Measurements from ENCODE around the gene ALCAM. TPM values are rescaled to one million over a fixed set of nuclear protein-coding genes. Genes with fewer than 3 reads are reported as not detected.

The ALCAM gene
- total RNA-seq, 2 experiments from 2014 or later = 47.7 to 51.3 TPM

GRCh38 chr3:105322570-105323273 is 44.0 kb upstream of the ALCAM start:
- intact Hi-C loops (cut with micrococcal nuclease; ENCODE audit: unreplicated experiment) = no loop called here
- DNase-seq (ENCODE audit: low spot score) = no peak
- H3K4me3 ChIP-seq (ENCODE audit: low read depth, low read length, poor library complexity, severe bottlenecking) = no peak overlapping the region
- H3K27ac ChIP-seq (ENCODE audit: low read depth, low read length, poor library complexity, severe bottlenecking) = no peak overlapping the region
- H3K9me3 ChIP-seq (ENCODE audit: low read length) = no peaks in the 10 kb centered on the region
- no peak overlapping the region for H2AFZ ChIP-seq (ENCODE audit: low read length)
- no peaks in the 10 kb centered on the region for H4K20me1 ChIP-seq (ENCODE audit: insufficient read depth, low read length)
- TF ChIP-seq EZH2phosphoT487 (IDR thresholded peaks at IDR 0.05; ENCODE audit: borderline replicate concordance, low read depth, low read length) (no peak), CTCF (conservative IDR thresholded peaks at IDR 0.05; ENCODE audit: low read length) (no peak)
- no peaks in the 10 kb centered on the region for H3K4me1 ChIP-seq (ENCODE audit: insufficient read depth, low read length, poor library complexity, severe bottlenecking)
- H3K79me2 ChIP-seq (ENCODE audit: insufficient read depth, low read depth, low read length) = no peaks in the 10 kb centered on the region
- H3K9me2 ChIP-seq (ENCODE audit: insufficient read depth, low read length) = no peaks in the 10 kb centered on the region
- BruUV-seq (replicated peaks) = no TSS peak
- ChIA-PET POLR2A (interaction anchor here (1.0 kb wide), 1 partner anchor 9 kb away, joined by 3 read pairs; no protein-coding TSS in a partner anchor), CTCF (ENCODE audit: unreplicated experiment) (no interaction called here)
- H3K4me2 ChIP-seq (ENCODE audit: low read length) = no peak overlapping the region
- H3K36me3 ChIP-seq (ENCODE audit: insufficient read depth, low read length) = no peaks in the 10 kb centered on the region

GRCh38 chr3:105323274-105323599 is 43.5 kb upstream of the ALCAM start:
- no peak overlapping the region for H3K27ac ChIP-seq (ENCODE audit: low read depth, low read length, poor library complexity, severe bottlenecking)
- ChIA-PET CTCF (ENCODE audit: unreplicated experiment) (no interaction called here), POLR2A (interaction anchor here (1.0 kb wide), 1 partner anchor 9 kb away, joined by 3 read pairs; no protein-coding TSS in a partner anchor)
- no peak overlapping the region for H3K4me2 ChIP-seq (ENCODE audit: low read length)
- intact Hi-C loops (cut with micrococcal nuclease; ENCODE audit: unreplicated experiment) = no loop called here
- H2AFZ ChIP-seq (ENCODE audit: low read length) = no peak overlapping the region
- no peaks in the 10 kb centered on the region for H3K9me3 ChIP-seq (ENCODE audit: low read length)
- no peaks in the 10 kb centered on the region for H3K36me3 ChIP-seq (ENCODE audit: insufficient read depth, low read length)
- no peak for DNase-seq (ENCODE audit: low spot score)
- TF ChIP-seq CTCF (conservative IDR thresholded peaks at IDR 0.05; ENCODE audit: low read length) (no peak), EZH2phosphoT487 (IDR thresholded peaks at IDR 0.05; ENCODE audit: borderline replicate concordance, low read depth, low read length) (no peak)
- no TSS peak for BruUV-seq (replicated peaks)
- no peak overlapping the region for H3K4me3 ChIP-seq (ENCODE audit: low read depth, low read length, poor library complexity, severe bottlenecking)
- H4K20me1 ChIP-seq (ENCODE audit: insufficient read depth, low read length) = no peaks in the 10 kb centered on the region
- no peaks in the 10 kb centered on the region for H3K4me1 ChIP-seq (ENCODE audit: insufficient read depth, low read length, poor library complexity, severe bottlenecking)
- no peaks in the 10 kb centered on the region for H3K79me2 ChIP-seq (ENCODE audit: insufficient read depth, low read depth, low read length)
- no peaks in the 10 kb centered on the region for H3K9me2 ChIP-seq (ENCODE audit: insufficient read depth, low read length)

GRCh38 chr3:105324951-105325350 is 41.8 kb upstream of the ALCAM start:
- Histone ChIP-seq H3K4me2 (ENCODE audit: low read length) (no peak overlapping the region), H3K4me1 (ENCODE audit: insufficient read depth, low read length, poor library complexity, severe bottlenecking) (no peaks in the 10 kb centered on the region), H3K36me3 (ENCODE audit: insufficient read depth, low read length) (no peaks in the 10 kb centered on the region), H3K9me3 (ENCODE audit: low read length) (no peaks in the 10 kb centered on the region), H3K27ac (ENCODE audit: low read depth, low read length, poor library complexity, severe bottlenecking) (no peak overlapping the region), H3K9me2 (ENCODE audit: insufficient read depth, low read length) (no peaks in the 10 kb centered on the region), H4K20me1 (ENCODE audit: insufficient read depth, low read length) (no peaks in the 10 kb centered on the region), H2AFZ (ENCODE audit: low read length) (no peak overlapping the region), H3K4me3 (ENCODE audit: low read depth, low read length, poor library complexity, severe bottlenecking) (no peak overlapping the region), H3K79me2 (ENCODE audit: insufficient read depth, low read depth, low read length) (no peaks in the 10 kb centered on the region)
- ChIA-PET CTCF (ENCODE audit: unreplicated experiment) (no interaction called here), POLR2A (interaction anchor here (0.5 to 0.7 kb wide), 2 partner anchors 17 to 475 kb away, joined by 3 to 4 read pairs; no protein-coding TSS in a partner anchor)
- no peak for DNase-seq (ENCODE audit: low spot score)
- TF ChIP-seq CTCF (conservative IDR thresholded peaks at IDR 0.05; ENCODE audit: low read length) = no peak
- no peak for TF ChIP-seq EZH2phosphoT487 (IDR thresholded peaks at IDR 0.05; ENCODE audit: borderline replicate concordance, low read depth, low read length)
- no TSS peak for BruUV-seq (replicated peaks)
- intact Hi-C loops (cut with micrococcal nuclease; ENCODE audit: unreplicated experiment) = no loop called here

Measured in OCI-LY7 (cell line).